ENCODE measurements around the gene NEDD4L.

Gene NEDD4L

GRCh38 chr18:58391932-58392323 lies 347.9 kb downstream of the NEDD4L start:
- Mint-ChIP-seq H3K27ac (no peak overlapping the region), H3K4me3 (no peak overlapping the region), H3K4me1 (ENCODE audit: low read depth in 2 of 2) (peaks cover 0 to 8% of the 10 kb centered on the region in 2 donors), H3K36me3 (ENCODE audit: insufficient read depth) (peaks cover 3% of the 10 kb centered on the region), H3K27me3 (no peaks in the 10 kb centered on the region), H3K9me3 (no peaks in the 10 kb centered on the region)
- ATAC-seq (replicated peaks) (no peak), DNase-seq (no peak)

- peaks cover 0 to 8% of the 10 kb centered on the region in 2 donors for H3K4me1 Mint-ChIP-seq (ENCODE audit: low read depth in 2 of 2)
- ATAC-seq (replicated peaks), result no peak
- no peak overlapping the region for H3K4me3 Mint-ChIP-seq
- H3K36me3 Mint-ChIP-seq (ENCODE audit: insufficient read depth), result peaks cover 3% of the 10 kb centered on the region
- H3K27ac Mint-ChIP-seq, result no peak overlapping the region
- H3K27me3 Mint-ChIP-seq, result peaks cover under 1% of the 10 kb centered on the region in 2 donors
- no peaks in the 10 kb centered on the region for H3K9me3 Mint-ChIP-seq
- no peak for DNase-seq
Measured at GRCh38 chr18:58392324-58393000, 348.4 kb downstream of the NEDD4L start.

DNA sequence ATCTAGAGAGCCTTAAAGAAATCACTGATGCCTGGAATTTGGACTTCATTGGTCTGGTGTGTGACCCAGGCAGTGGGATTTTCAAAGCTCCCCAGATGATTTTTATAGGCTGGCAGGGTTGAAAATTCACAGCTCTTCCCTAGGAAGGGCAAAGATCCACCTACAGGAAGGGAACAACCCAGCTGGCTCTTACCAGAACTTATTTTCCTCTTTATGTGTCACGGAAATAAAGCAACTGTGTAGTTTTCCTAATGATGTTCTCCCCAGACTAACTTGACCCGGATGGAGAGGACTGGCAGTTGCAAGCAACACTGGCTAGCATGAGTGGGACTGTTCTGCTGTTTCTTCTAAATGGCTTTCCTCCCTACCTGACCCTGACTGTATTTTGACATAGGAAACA lies 349.3 kb downstream of the NEDD4L start:
- no peak overlapping the region for H3K4me3 Mint-ChIP-seq
- no peak overlapping the region for H3K27ac Mint-ChIP-seq
- H3K36me3 Mint-ChIP-seq (ENCODE audit: insufficient read depth), result peaks cover 3% of the 10 kb centered on the region
- no peak for ATAC-seq (replicated peaks)
- H3K27me3 Mint-ChIP-seq, result peaks cover 8 to 9% of the 10 kb centered on the region in 2 donors
- no peaks in the 10 kb centered on the region for H3K9me3 Mint-ChIP-seq
- peaks cover 0 to 8% of the 10 kb centered on the region in 2 donors for H3K4me1 Mint-ChIP-seq (ENCODE audit: low read depth in 2 of 2)
- no peak for DNase-seq

DNA sequence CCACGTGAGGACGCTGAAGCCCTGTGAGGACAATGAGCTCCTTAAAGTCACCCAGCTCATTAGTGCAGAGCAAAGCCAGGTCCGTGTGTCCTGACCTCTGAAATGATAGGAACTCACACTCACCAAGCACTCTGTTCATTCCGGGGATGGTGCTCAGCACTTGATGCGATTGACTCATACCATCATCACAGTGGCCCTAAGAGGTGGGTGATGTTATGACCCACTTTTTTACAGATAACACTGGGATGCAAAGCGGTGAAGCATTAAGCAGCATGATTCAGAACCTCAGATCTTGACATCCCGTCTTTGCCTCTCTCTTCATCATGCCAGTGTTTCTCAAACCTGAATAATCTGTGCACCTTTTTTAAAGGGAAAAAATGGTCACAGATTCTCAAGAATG lies 350.0 kb downstream of the NEDD4L start:
- ATAC-seq (replicated peaks) (peak; percentile 60), DNase-seq (no peak)
- Mint-ChIP-seq H3K4me3 (no peak overlapping the region), H3K27ac (peak overlapping the region in 1 of 2 donors; percentile 32), H3K36me3 (ENCODE audit: insufficient read depth) (peaks cover 3% of the 10 kb centered on the region), H3K9me3 (no peaks in the 10 kb centered on the region), H3K4me1 (ENCODE audit: low read depth in 2 of 2) (peaks cover 0 to 11% of the 10 kb centered on the region in 2 donors), H3K27me3 (peaks cover 8 to 10% of the 10 kb centered on the region in 2 donors)

DNA sequence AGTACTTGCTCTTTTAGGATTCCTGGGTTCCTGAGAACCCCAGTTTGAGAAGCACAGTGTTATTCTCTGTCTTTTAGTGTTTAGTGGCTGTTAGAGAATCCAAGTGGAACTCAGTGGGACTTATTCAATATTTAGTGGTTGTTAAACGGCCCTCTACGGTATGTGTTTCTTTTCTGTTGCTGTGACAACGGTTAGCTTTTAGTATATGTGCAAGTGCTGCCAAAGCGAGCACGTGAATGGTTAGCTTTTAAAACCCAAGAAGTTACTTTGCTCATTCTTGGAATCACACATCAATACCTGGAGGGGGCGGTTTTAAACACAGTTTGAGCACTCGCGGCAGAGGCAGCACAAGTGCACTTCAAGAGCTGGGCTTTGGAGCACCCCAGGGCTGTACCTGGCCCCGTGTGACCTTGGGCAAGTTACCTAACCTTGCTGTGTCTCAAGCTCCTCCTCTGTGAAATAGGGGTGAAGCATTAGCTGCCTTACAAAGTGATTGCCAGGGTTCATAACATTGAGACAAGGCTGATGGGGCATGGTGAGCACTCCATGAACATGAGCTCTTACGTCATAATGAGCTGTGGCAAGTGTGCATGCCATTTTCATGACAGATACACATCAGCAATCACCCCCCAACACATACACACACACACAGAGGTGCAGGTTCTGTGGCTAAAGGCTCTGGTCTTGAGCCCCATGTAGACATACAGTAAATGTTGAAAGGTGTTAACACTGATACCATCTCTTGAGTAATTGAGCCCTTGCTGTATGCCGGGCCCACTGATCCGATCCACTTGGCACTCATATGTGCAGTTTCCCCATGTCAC lies 350.8 kb downstream of the NEDD4L start:
- Mint-ChIP-seq H3K27ac (peak overlapping the region in 1 of 2 donors; percentile 44), H3K4me3 (no peak overlapping the region), H3K4me1 (ENCODE audit: low read depth in 2 of 2) (peaks cover 0 to 11% of the 10 kb centered on the region in 2 donors), H3K9me3 (no peaks in the 10 kb centered on the region), H3K36me3 (ENCODE audit: insufficient read depth) (peaks cover 3% of the 10 kb centered on the region), H3K27me3 (peaks cover 8 to 11% of the 10 kb centered on the region in 2 donors)
- DNase-seq (no peak), ATAC-seq (replicated peaks) (peak; percentile 50)

DNA sequence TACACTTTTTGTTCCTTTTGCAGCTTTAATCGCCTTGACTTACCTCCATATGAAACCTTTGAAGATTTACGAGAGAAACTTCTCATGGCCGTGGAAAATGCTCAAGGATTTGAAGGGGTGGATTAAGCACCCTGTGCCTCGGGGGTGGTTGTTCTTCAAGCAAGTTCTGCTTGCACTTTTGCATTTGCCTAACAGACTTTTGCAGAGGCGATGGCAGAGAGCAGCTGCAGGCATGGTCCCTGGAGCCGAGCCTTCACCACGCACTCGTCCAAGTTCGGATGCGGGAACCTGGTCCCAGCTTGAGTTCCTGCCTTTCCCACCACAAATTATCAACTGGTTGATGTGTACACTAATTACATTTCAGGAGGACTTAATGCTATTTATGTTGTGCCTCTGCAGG lies 352.1 kb downstream of the NEDD4L start:
- no peak for DNase-seq
- Mint-ChIP-seq H3K4me3 (peak overlapping the region in 1 of 2 donors; percentile 66), H3K27me3 (peaks cover 8 to 15% of the 10 kb centered on the region in 2 donors), H3K36me3 (ENCODE audit: insufficient read depth) (peaks cover 3% of the 10 kb centered on the region), H3K9me3 (no peaks in the 10 kb centered on the region), H3K27ac (peak overlapping the region in 1 of 2 donors; percentile 44), H3K4me1 (ENCODE audit: low read depth in 2 of 2) (peaks cover 0 to 11% of the 10 kb centered on the region in 2 donors)
- ATAC-seq (replicated peaks), result no peak

GRCh38 chr18:58396966-58397365 lies 352.9 kb downstream of the NEDD4L start:
- Mint-ChIP-seq H3K9me3 (no peaks in the 10 kb centered on the region), H3K27ac (peak overlapping the region in 1 of 2 donors; percentile 60), H3K36me3 (ENCODE audit: insufficient read depth) (peaks cover 3% of the 10 kb centered on the region), H3K4me1 (ENCODE audit: low read depth in 2 of 2) (peaks cover 0 to 11% of the 10 kb centered on the region in 2 donors), H3K27me3 (peaks cover 8 to 16% of the 10 kb centered on the region in 2 donors), H3K4me3 (peak overlapping the region in 1 of 2 donors; percentile 48)
- ATAC-seq (replicated peaks) (no peak), DNase-seq (no peak)

DNA sequence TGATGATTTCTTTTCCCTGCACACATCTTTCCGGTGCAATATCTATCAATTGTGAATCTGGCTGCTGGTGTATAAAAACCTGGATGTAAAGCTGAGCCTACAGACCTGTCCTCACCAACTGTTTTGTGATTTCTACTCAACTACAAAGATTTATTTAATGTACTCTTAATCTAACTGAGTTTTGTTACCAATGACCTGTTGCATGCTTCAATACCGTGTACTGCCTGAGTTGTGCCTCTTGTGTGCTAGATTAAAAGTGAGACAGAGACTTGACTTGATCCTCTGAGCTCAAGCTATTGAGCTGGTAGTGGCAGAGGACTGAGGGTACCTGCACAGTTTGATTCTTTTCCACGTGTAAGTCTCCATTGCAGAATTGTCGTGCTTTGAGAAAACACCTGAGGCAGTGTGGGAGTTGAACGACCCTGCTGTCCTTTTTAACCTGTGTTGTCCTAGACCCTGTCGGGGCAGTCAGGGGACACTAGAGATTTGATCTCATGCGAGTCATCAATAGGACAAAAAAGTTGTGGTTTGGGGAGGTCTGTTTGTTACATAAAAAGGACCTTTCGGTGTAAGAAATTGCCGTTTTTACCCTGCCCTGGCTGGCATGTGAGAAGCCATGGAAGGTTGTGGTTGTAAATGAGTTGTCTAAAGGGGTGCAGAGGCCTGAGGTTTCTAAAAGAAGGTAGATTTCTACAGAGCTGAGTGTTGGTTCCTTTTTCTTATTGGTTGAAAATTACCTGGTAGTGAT lies 353.5 kb downstream of the NEDD4L start:
- H3K27ac Mint-ChIP-seq, result peak overlapping the region in 1 of 2 donors; percentile 60
- ATAC-seq (replicated peaks) (no peak), DNase-seq (no peak)
- no peaks in the 10 kb centered on the region for H3K9me3 Mint-ChIP-seq
- peak overlapping the region in 1 of 2 donors; percentile 48 for H3K4me3 Mint-ChIP-seq
- H3K4me1 Mint-ChIP-seq (ENCODE audit: low read depth in 2 of 2), result peaks cover 0 to 11% of the 10 kb centered on the region in 2 donors
- H3K27me3 Mint-ChIP-seq, result peaks cover 8 to 21% of the 10 kb centered on the region in 2 donors
- H3K36me3 Mint-ChIP-seq (ENCODE audit: insufficient read depth), result peaks cover 3% of the 10 kb centered on the region

DNA sequence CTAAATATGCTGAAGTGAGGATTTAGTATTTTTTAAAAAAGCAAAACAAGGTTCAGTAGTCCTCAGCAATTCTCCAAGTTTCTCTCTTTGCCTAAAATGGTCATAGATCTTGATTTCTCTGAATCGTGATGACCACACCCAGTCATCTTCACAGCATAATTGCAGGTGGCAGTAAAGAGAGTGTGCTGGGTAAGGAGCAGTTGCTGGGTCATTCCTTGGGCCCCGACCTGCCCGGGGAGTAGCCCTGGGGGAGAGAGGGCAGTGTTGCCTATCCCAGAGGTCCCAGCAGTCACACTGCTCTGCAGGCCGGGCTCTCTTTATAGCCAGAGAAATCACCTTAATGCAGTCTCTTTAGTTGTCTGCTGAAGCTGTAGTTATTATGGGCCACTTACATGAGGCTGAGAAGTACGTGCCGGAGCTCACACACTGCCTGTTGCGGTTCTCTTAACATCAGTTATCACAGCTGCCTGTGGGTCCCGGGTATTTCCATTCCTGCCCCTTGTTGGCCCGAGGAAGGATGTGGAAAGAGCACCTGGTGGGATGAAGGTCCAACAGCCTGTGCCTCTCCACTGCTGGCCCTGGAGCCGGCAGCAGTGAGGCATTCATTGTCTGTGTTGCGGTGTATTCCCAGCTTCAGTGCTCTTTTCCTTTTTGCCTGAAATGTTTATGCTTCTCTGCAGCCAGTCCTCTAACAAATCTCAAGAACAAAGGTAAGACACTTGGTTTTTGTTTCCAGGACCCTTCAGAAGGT lies 354.8 kb downstream of the NEDD4L start:
- no peak for DNase-seq
- Mint-ChIP-seq H3K27ac (peak overlapping the region in 1 of 2 donors; percentile 38), H3K4me3 (peak overlapping the region in 1 of 2 donors; percentile 27), H3K9me3 (no peaks in the 10 kb centered on the region), H3K27me3 (peaks cover 17 to 25% of the 10 kb centered on the region in 2 donors), H3K36me3 (ENCODE audit: insufficient read depth) (peaks cover 3% of the 10 kb centered on the region), H3K4me1 (ENCODE audit: low read depth in 2 of 2) (peaks cover 0 to 11% of the 10 kb centered on the region in 2 donors)
- ATAC-seq (replicated peaks), result no peak

- ATAC-seq (replicated peaks) (peak; percentile 35), DNase-seq (no peak)
- peaks cover 24 to 31% of the 10 kb centered on the region in 2 donors for H3K27me3 Mint-ChIP-seq
- no peaks in the 10 kb centered on the region for H3K36me3 Mint-ChIP-seq (ENCODE audit: insufficient read depth)
- H3K9me3 Mint-ChIP-seq, result no peaks in the 10 kb centered on the region
- peaks cover 0 to 9% of the 10 kb centered on the region in 2 donors for H3K4me1 Mint-ChIP-seq (ENCODE audit: low read depth in 2 of 2)
- H3K27ac Mint-ChIP-seq, result no peak overlapping the region
- H3K4me3 Mint-ChIP-seq, result no peak overlapping the region
Measured at GRCh38 chr18:58400331-58400870, 356.4 kb downstream of the NEDD4L start.

DNA sequence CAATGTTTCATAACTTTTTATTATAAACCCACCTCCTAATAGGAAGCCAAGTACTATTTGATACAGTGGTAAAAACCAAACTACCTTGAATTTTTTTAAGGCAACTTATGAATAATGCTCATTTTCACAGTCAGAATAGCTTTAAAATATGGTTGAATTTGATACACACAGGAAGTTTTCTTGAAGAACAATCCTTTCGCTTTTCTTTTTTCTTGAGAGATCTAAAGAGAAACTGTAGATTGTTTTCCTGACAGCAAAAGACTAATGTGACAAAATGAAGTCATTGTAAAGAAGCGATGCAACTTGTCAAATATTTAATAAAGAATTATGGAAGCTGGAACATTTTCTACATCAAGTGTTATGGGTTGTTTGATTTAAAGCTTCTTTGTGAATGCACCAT lies 357.2 kb downstream of the NEDD4L start:
- H3K9me3 Mint-ChIP-seq, result no peaks in the 10 kb centered on the region
- DNase-seq (no peak), ATAC-seq (replicated peaks) (no peak)
- peaks cover 24 to 31% of the 10 kb centered on the region in 2 donors for H3K27me3 Mint-ChIP-seq
- H3K36me3 Mint-ChIP-seq (ENCODE audit: insufficient read depth), result no peaks in the 10 kb centered on the region
- H3K4me3 Mint-ChIP-seq, result no peak overlapping the region
- peaks cover 0 to 3% of the 10 kb centered on the region in 2 donors for H3K4me1 Mint-ChIP-seq (ENCODE audit: low read depth in 2 of 2)
- no peak overlapping the region for H3K27ac Mint-ChIP-seq

GRCh38 chr18:58402247-58402646 lies 358.2 kb downstream of the NEDD4L start:
- DNase-seq (no peak), ATAC-seq (replicated peaks) (no peak)
- H3K27ac Mint-ChIP-seq, result no peak overlapping the region
- H3K9me3 Mint-ChIP-seq, result no peaks in the 10 kb centered on the region
- H3K4me1 Mint-ChIP-seq (ENCODE audit: low read depth in 2 of 2), result peaks cover 0 to 3% of the 10 kb centered on the region in 2 donors
- H3K4me3 Mint-ChIP-seq, result no peak overlapping the region
- H3K27me3 Mint-ChIP-seq, result peaks cover 24 to 31% of the 10 kb centered on the region in 2 donors
- H3K36me3 Mint-ChIP-seq (ENCODE audit: insufficient read depth), result no peaks in the 10 kb centered on the region
